Measurements from ENCODE around the gene DNAJC12.
A peak's percentile ranks its signal among the peaks of the same experiment; 100 is the strongest.

DNA sequence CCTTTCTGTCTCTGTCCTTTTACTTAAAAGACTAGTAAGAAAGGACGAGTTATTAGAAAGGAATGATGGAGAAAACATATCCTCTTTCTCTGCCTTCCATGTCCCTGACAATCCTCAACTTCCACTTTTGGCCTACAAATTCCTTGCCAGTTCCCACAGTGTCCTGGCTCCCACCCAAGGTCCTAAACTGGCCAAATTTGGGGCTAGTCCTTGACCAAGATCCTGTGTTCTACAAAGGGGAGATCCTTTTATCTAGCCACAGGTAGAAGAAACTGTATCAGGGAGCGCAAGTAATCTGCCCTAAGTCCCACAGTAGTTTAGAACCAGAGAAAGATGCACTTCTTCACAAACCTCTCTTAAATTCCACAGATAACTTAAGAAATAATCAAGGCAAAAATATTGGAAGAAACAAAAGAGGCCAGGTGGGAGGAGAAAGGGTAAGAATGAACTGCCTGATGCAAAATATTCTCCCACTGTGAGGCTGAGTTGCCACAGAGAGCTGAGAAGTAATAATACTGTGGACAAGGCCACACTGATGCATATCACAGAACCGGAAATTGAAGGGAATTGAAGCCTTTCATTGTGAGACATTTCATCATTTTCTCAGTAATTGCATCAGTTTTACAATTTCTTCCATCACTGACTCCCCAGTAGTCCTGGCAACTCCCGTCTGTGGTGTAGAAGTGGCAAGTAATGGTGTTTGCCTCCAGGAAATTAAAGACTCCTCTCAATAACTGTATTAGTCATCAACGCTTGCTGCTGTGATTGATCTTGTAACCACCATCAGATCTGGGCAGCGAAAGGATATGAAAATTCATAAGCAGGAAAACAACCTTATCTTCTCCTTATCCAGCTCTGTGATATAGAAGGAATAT lies 47.2 kb downstream of the DNAJC12 start:
- no peak for TF ChIP-seq MAX (IDR thresholded peaks at IDR 0.05)
- TF ChIP-seq RAD21 (IDR thresholded peaks at IDR 0.05; ENCODE audit: low read depth) = no peak
- TF ChIP-seq CEBPB (IDR thresholded peaks at IDR 0.05) = peak; percentile 84
- TF ChIP-seq TEAD4 (IDR thresholded peaks at IDR 0.05) = no peak
- TF ChIP-seq, protein P1, sequence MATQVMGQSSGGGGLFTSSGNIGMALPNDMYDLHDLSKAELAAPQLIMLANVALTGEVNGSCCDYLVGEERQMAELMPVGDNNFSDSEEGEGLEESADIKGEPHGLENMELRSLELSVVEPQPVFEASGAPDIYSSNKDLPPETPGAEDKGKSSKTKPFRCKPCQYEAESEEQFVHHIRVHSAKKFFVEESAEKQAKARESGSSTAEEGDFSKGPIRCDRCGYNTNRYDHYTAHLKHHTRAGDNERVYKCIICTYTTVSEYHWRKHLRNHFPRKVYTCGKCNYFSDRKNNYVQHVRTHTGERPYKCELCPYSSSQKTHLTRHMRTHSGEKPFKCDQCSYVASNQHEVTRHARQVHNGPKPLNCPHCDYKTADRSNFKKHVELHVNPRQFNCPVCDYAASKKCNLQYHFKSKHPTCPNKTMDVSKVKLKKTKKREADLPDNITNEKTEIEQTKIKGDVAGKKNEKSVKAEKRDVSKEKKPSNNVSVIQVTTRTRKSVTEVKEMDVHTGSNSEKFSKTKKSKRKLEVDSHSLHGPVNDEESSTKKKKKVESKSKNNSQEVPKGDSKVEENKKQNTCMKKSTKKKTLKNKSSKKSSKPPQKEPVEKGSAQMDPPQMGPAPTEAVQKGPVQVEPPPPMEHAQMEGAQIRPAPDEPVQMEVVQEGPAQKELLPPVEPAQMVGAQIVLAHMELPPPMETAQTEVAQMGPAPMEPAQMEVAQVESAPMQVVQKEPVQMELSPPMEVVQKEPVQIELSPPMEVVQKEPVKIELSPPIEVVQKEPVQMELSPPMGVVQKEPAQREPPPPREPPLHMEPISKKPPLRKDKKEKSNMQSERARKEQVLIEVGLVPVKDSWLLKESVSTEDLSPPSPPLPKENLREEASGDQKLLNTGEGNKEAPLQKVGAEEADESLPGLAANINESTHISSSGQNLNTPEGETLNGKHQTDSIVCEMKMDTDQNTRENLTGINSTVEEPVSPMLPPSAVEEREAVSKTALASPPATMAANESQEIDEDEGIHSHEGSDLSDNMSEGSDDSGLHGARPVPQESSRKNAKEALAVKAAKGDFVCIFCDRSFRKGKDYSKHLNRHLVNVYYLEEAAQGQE (IDR thresholded peaks at IDR 0.05; ENCODE audit: low read depth) = no peak
- TF ChIP-seq YY1 (IDR thresholded peaks at IDR 0.05; ENCODE audit: low read depth) = no peak
- no peak for TF ChIP-seq ZBTB7A (IDR thresholded peaks at IDR 0.05; ENCODE audit: low read depth)
- TF ChIP-seq EGR1 (IDR thresholded peaks at IDR 0.05) = no peak
- no peak for TF ChIP-seq NFIC (IDR thresholded peaks at IDR 0.05)

All from Ishikawa (cell line).